Right kidney (tissue), 1 donor: Measurements from ENCODE around the gene FAH.

ENCODE experiments used
- DNase-seq: peaks from one replicate; pipeline ENCODE4 v3.0.0-alpha.2; 2016

The FAH gene

GRCh38 chr15:80199366-80199765 is 46.6 kb downstream of the FAH start:
- no peak for DNase-seq

- no peak for DNase-seq
Measured at GRCh38 chr15:80199869-80200268, 47.1 kb downstream of the FAH start.

GRCh38 chr15:80201256-80202015 is 48.6 kb downstream of the FAH start:
- no peak for DNase-seq

GRCh38 chr15:80202016-80202315 is 49.2 kb downstream of the FAH start:
- DNase-seq: no peak

GRCh38 chr15:80202641-80203360 is 50.0 kb downstream of the FAH start:
- no peak for DNase-seq

GRCh38 chr15:80203361-80203885 is 50.6 kb downstream of the FAH start:
- DNase-seq: no peak

GRCh38 chr15:80204231-80204630 is 51.4 kb downstream of the FAH start:
- no peak for DNase-seq

GRCh38 chr15:80207887-80208286 is 55.1 kb downstream of the FAH start:
- no peak for DNase-seq

- DNase-seq: no peak
Measured at GRCh38 chr15:80208758-80209734, 56.2 kb downstream of the FAH start.

GRCh38 chr15:80210611-80211573 is 58.1 kb downstream of the FAH start:
- DNase-seq: no peak

- no peak for DNase-seq
Measured at GRCh38 chr15:80211976-80212375, 59.2 kb downstream of the FAH start.

GRCh38 chr15:80214910-80215309 is 62.1 kb downstream of the FAH start:
- no peak for DNase-seq

GRCh38 chr15:80216141-80216540 is 63.3 kb downstream of the FAH start:
- DNase-seq: no peak

- no peak for DNase-seq
Measured at GRCh38 chr15:80216911-80217310, 64.1 kb downstream of the FAH start.

- no peak for DNase-seq
Measured at GRCh38 chr15:80217327-80217900, 64.6 kb downstream of the FAH start.

GRCh38 chr15:80219955-80220354 is 67.2 kb downstream of the FAH start:
- no peak for DNase-seq

GRCh38 chr15:80228959-80229610 is 76.3 kb downstream of the FAH start:
- no peak for DNase-seq

- DNase-seq: no peak
Measured at GRCh38 chr15:80231371-80231770, 78.6 kb downstream of the FAH start.

- peak; percentile 47 for DNase-seq
Measured at GRCh38 chr15:80233581-80233980, 80.8 kb downstream of the FAH start.

- DNase-seq: no peak
Measured at GRCh38 chr15:80234883-80235282, 82.1 kb downstream of the FAH start.
